ENCODE results near the gene CLEC2D. TPM values are rescaled to one million over a fixed set of nuclear protein-coding genes. Genes with fewer than 3 reads are reported as not detected.

The CLEC2D gene
- total RNA-seq = 10 to 100 TPM; 10.9 to 30.1 (median 23.9) TPM

DNA sequence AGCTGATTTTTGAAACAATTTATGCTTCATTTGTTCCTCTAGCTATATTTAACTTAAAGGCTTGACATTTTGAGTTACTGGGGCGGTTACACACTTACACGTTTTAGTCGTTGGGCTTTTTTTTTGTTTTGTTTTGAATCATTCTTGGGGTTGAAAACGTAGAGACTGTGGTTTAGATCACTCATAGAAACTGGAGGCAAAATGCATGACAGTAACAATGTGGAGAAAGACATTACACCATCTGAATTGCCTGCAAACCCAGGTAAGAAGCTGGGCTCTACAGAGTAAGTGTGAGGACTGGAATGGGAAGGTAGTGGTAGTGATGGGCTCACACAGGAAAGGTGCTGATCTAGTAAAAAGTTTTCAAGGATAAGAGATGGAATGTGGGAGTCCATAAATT lies at the start of gene CLEC2D:
TSS of gene CLEC2D (plus strand) at position 180 of the 400 bp plus-strand sequence. CDS start at position 202, 22 bp downstream.
- Histone ChIP-seq H3K4me1 (peaks cover 0 to 7% of the 10 kb centered on the region in 2 donors), H3K27ac (no peak within 1 kb of the TSS), H3K27me3 (no peaks in the 10 kb centered on the region), H3K9me3 (no peaks in the 10 kb centered on the region), H3K4me3 (no peak within 1 kb of the TSS), H3K36me3 (no peaks in the 10 kb centered on the region)
- DNase-seq (ENCODE audit: low spot score in 2 of 2) = no peak
- intact Hi-C loops (cut with DNase I; ENCODE audit: low total_unique reads) = no loop called here
- TF ChIP-seq POLR2AphosphoS5 (IDR thresholded peaks at IDR 0.05) (no peak), POLR2A (IDR thresholded peaks at IDR 0.05) (no peak)
- TF ChIP-seq, protein P1, sequence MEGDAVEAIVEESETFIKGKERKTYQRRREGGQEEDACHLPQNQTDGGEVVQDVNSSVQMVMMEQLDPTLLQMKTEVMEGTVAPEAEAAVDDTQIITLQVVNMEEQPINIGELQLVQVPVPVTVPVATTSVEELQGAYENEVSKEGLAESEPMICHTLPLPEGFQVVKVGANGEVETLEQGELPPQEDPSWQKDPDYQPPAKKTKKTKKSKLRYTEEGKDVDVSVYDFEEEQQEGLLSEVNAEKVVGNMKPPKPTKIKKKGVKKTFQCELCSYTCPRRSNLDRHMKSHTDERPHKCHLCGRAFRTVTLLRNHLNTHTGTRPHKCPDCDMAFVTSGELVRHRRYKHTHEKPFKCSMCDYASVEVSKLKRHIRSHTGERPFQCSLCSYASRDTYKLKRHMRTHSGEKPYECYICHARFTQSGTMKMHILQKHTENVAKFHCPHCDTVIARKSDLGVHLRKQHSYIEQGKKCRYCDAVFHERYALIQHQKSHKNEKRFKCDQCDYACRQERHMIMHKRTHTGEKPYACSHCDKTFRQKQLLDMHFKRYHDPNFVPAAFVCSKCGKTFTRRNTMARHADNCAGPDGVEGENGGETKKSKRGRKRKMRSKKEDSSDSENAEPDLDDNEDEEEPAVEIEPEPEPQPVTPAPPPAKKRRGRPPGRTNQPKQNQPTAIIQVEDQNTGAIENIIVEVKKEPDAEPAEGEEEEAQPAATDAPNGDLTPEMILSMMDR (IDR thresholded peaks at IDR 0.05) = no peak

GRCh38 chr12:9625019-9625418 lies 44.5 kb upstream of the CLEC2D start:
- Histone ChIP-seq H3K36me3 (no peaks in the 10 kb centered on the region), H3K9me3 (peaks cover 0 to 11% of the 10 kb centered on the region in 2 donors), H3K27me3 (no peaks in the 10 kb centered on the region), H3K4me1 (no peaks in the 10 kb centered on the region), H3K4me3 (no peak overlapping the region), H3K27ac (no peak overlapping the region)
- intact Hi-C loops (cut with DNase I; ENCODE audit: low total_unique reads) = no loop called here
- DNase-seq (ENCODE audit: low spot score in 2 of 2) = no peak
- TF ChIP-seq POLR2AphosphoS5 (IDR thresholded peaks at IDR 0.05) = no peak
- TF ChIP-seq, protein P1 (IDR thresholded peaks at IDR 0.05) = no peak
- no peak for TF ChIP-seq POLR2A (IDR thresholded peaks at IDR 0.05)

DNA sequence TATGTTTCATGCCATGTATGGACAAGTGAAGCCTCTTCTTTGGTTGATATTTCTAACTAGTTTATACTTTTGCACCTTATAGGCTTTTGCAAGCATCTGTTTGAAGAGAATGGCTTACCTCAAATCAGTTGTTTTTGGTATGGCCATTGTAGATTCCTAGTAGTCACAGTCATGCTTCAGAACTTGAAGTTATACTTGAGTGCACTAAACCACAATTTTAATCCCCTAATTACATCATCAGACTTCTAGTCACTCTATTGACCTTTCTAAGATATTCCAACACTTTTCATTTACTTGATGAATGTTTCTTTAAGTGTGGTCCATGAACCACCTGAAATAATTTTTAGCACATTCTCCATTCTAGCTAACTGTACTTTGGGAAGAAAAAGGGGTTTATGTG lies 43.2 kb upstream of the CLEC2D start:
- Histone ChIP-seq H3K27me3 (no peaks in the 10 kb centered on the region), H3K9me3 (peaks cover 0 to 11% of the 10 kb centered on the region in 2 donors), H3K27ac (no peak overlapping the region), H3K4me1 (no peaks in the 10 kb centered on the region), H3K36me3 (no peaks in the 10 kb centered on the region), H3K4me3 (no peak overlapping the region)
- TF ChIP-seq POLR2A (IDR thresholded peaks at IDR 0.05) (no peak), POLR2AphosphoS5 (IDR thresholded peaks at IDR 0.05) (no peak)
- TF ChIP-seq, protein P1 (IDR thresholded peaks at IDR 0.05) = no peak
- intact Hi-C loops (cut with DNase I; ENCODE audit: low total_unique reads) = no loop called here
- DNase-seq (ENCODE audit: low spot score in 2 of 2) = no peak

DNA sequence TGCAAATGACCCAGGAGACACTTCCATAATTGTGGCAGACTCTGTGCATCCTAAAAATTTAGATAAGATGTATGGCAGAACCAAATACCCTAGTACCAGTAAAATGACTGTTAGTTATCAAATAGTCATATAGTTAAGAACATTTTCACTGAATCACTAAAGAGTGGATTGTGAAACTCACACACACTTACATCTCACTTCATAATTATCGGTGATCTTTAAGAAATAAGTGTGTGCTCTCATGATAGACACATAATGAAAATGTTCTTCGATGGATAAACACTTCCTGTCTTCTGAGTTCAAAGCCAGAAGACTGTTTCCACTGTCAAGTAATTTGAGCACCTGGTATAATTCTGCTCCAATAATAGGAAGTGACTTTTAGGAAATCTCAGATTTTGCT lies 42.7 kb upstream of the CLEC2D start:
- no peaks in the 10 kb centered on the region for H3K36me3 ChIP-seq
- intact Hi-C loops (cut with DNase I; ENCODE audit: low total_unique reads) = no loop called here
- DNase-seq (ENCODE audit: low spot score in 2 of 2) = no peak
- no peaks in the 10 kb centered on the region for H3K27me3 ChIP-seq
- peaks cover 0 to 11% of the 10 kb centered on the region in 2 donors for H3K9me3 ChIP-seq
- TF ChIP-seq, protein P1 (IDR thresholded peaks at IDR 0.05) = no peak
- no peak for TF ChIP-seq POLR2A (IDR thresholded peaks at IDR 0.05)
- no peak for TF ChIP-seq POLR2AphosphoS5 (IDR thresholded peaks at IDR 0.05)
- H3K27ac ChIP-seq = no peak overlapping the region
- H3K4me1 ChIP-seq = no peaks in the 10 kb centered on the region
- H3K4me3 ChIP-seq = no peak overlapping the region

- H3K4me1 ChIP-seq = no peaks in the 10 kb centered on the region
- H3K4me3 ChIP-seq = no peak overlapping the region
- no peak for DNase-seq (ENCODE audit: low spot score in 2 of 2)
- intact Hi-C loops (cut with DNase I; ENCODE audit: low total_unique reads) = loop anchor here (10.0 kb wide), 1 partner anchor 82 kb away; no protein-coding TSS in a partner anchor
- no peak for TF ChIP-seq POLR2A (IDR thresholded peaks at IDR 0.05)
- TF ChIP-seq, protein P1 (IDR thresholded peaks at IDR 0.05) = no peak
- TF ChIP-seq POLR2AphosphoS5 (IDR thresholded peaks at IDR 0.05) = no peak
- no peak overlapping the region for H3K27ac ChIP-seq
- H3K27me3 ChIP-seq = no peaks in the 10 kb centered on the region
- no peaks in the 10 kb centered on the region for H3K36me3 ChIP-seq
- no peaks in the 10 kb centered on the region for H3K9me3 ChIP-seq
These were observed 36.7 kb upstream of the CLEC2D start for GRCh38 chr12:9632766-9633165.

All from breast epithelium (tissue), 4 donors.